A549 (cell line): ENCODE measurements around the gene MME. TPM values are rescaled to one million over a fixed set of nuclear protein-coding genes. Genes with fewer than 3 reads are reported as not detected.

Source experiments
- ATAC-seq, 2 experiments: fragments of 200-7000 bp in 1 of 2; fragments of >200 bp in 1 of 2; cut with Nextera tagmentation in 1 of 2; cut with Tn5 transposase in 1 of 2; 3 replicates each; pipeline versions ENCODE4 v1.8.0 to v1.9.1; 2018 to 2020; ENCODE audit warnings: mild to moderate bottlenecking in 1 of 2, moderate library complexity in 1 of 2
- CTCF ChIA-PET: fragments of 300-600 bp; sonication (Branson Sonifier 250); formaldehyde crosslinking; extraction: SDS; loops from one replicate; lab custom pipeline; 2021; ENCODE audit warnings: antibody characterized with exemption, inconsistent platforms; lab: Yijun Ruan, JAX
- POLR2A ChIA-PET: fragments of 350-600 bp; formaldehyde crosslinking; extraction: SDS; loops from one replicate; lab custom pipeline; 2021; ENCODE audit warnings: antibody characterized with exemption, inconsistent platforms; lab: Yijun Ruan, JAX
- DNase-seq, 2 experiments: peaks; one replicate each; pipeline versions ENCODE4 v3.0.0 to v3.0.0-alpha.2; 2011 to 2016; ENCODE audit warnings: low read depth in 1 of 2, low spot score in 1 of 2
- FAIRE-seq: peaks from 2 replicates; lab custom pipeline; 2011; peaks lifted over from hg19 to GRCh38; lab: Jason Lieb, UNC
- H3K27ac ChIP-seq, 2 experiments: fragments of >200 bp; sonication (Bioruptor Twin); formaldehyde crosslinking; 3 replicates each; pipeline ENCODE4 v1.5.1; 2016 to 2017
- H3K4me1 ChIP-seq: fragments of >200 bp; sonication (Bioruptor Twin); formaldehyde crosslinking; 3 replicates; pipeline ENCODE4 v1.6.1; 2016
- H3K4me2 ChIP-seq: fragments of >200 bp; sonication (Bioruptor Twin); formaldehyde crosslinking; 3 replicates; pipeline ENCODE4 v1.6.1; 2016
- H3K4me3 ChIP-seq: fragments of >200 bp; sonication (Bioruptor Twin); formaldehyde crosslinking; 3 replicates; pipeline ENCODE4 v1.5.1; 2016
- H3K9me3 ChIP-seq: fragments of >200 bp; sonication (Bioruptor Twin); formaldehyde crosslinking; 3 replicates; pipeline ENCODE4 v1.6.1; 2016
- EHF ChIP-seq: fragments of 250-450 bp; sonication (Bioruptor Pico); IDR thresholded peaks from 2 replicates; pipeline ENCODE4 v1.5.0; 2020; ENCODE audit warnings: mild to moderate bottlenecking
- EHMT2 ChIP-seq: fragments of 200-600 bp; sonication (generic); IDR thresholded peaks from 2 replicates; pipeline ENCODE4 v1.6.1; 2016; ENCODE audit warnings: antibody characterized with exemption, low read depth, mild to moderate bottlenecking, moderate library complexity
- ESRRA ChIP-seq: fragments of 150-350 bp; IDR thresholded peaks from 2 replicates; pipeline ENCODE4 v1.6.1; 2014; ENCODE audit warnings: mild to moderate bottlenecking, low read length, borderline replicate concordance
- FOSL2 ChIP-seq, 2 experiments: fragments of 450-650 bp in 1 of 2; fragments of >200 bp in 1 of 2; sonication (Bioruptor Twin) in 1 of 2; formaldehyde crosslinking; IDR thresholded peaks; 2 replicates each; pipeline versions ENCODE4 v1.5.0 to v1.6.1; 2016 to 2020; ENCODE audit warnings: mild to moderate bottlenecking in 1 of 2, moderate library complexity in 1 of 2
- JUN ChIP-seq, 2 experiments: fragments of >200 bp; sonication (Bioruptor Twin); formaldehyde crosslinking; IDR thresholded peaks; 2 replicates in 1 of 2; 3 replicates in 1 of 2; pipeline ENCODE4 v1.6.1; 2016 to 2017
- JUNB ChIP-seq: fragments of >200 bp; sonication (Bioruptor Twin); formaldehyde crosslinking; IDR thresholded peaks from 2 replicates; pipeline ENCODE4 v1.6.1; 2016
- KDM5A ChIP-seq: fragments of 200-600 bp; sonication (generic); IDR thresholded peaks from 2 replicates; pipeline ENCODE4 v1.6.1; 2016; ENCODE audit warnings: antibody characterized with exemption, mild to moderate bottlenecking
- MYC ChIP-seq: IDR thresholded peaks from 2 replicates; pipeline ENCODE4 v1.6.1; 2012; ENCODE audit warnings: mild to moderate bottlenecking, inconsistent platforms, low read length, improper control_type of control experiment, borderline replicate concordance
- NR3C1 ChIP-seq: fragments of >200 bp; sonication (Bioruptor Twin); formaldehyde crosslinking; IDR thresholded peaks from 3 replicates; pipeline ENCODE4 v1.6.1; 2017
- PHF8 ChIP-seq: fragments of 200-600 bp; sonication (generic); IDR thresholded peaks from 2 replicates; pipeline ENCODE4 v1.6.1; 2016; ENCODE audit warnings: low read depth, mild to moderate bottlenecking, antibody characterized with exemption, moderate library complexity, borderline replicate concordance
- RAD21 ChIP-seq, 2 experiments: fragments of >200 bp in 1 of 2; sonication (Bioruptor Twin) in 1 of 2; formaldehyde crosslinking in 1 of 2; IDR thresholded peaks in 1 of 2; conservative IDR thresholded peaks in 1 of 2; 2 replicates in 1 of 2; 3 replicates in 1 of 2; pipeline ENCODE4 v1.6.1; 2012 to 2018; ENCODE audit warnings: inconsistent platforms in 1 of 2
- RCOR1 ChIP-seq: fragments of 150-350 bp; IDR thresholded peaks from 2 replicates; pipeline ENCODE4 v1.6.1; 2014; ENCODE audit warnings: antibody characterized with exemption, low read length, low read depth
- RFX5 ChIP-seq: fragments of 450-650 bp; IDR thresholded peaks from 2 replicates; pipeline ENCODE4 v1.7.1; 2014; ENCODE audit warnings: antibody characterized with exemption, mild to moderate bottlenecking, moderate library complexity
- ZNF302 ChIP-seq: fragments of 250-450 bp; sonication (Bioruptor Pico); IDR thresholded peaks from 2 replicates; pipeline ENCODE4 v1.9.0; 2021; ENCODE audit warnings: inconsistent platforms, mild to moderate bottlenecking, moderate library complexity
- WGBS: methylation state at CpG from one replicate; pipeline ENCODE4 v1.1.6; 2017; ENCODE audit errors: missing lambda C conversion rate; 5-methylcytosine and 5-hydroxymethylcytosine counted together
- polyA plus RNA-seq, 4 experiments: library from polyadenylated mRNA; depleted of rRNA in 3 of 4; stranded (reverse); fragments of >200 nt; fragmentation: RNase III in 1 of 4; extraction: RNeasy Plus Mini Kit Qiagen cat#74134 plus additional on column Dnase treatment in 1 of 4; gene quantifications; 2 replicates in 3 of 4; 3 replicates in 1 of 4; pipeline ENCODE4 v1.2.3, GENCODE V29; 2011 to 2017
- TF ChIP-seq, protein P1 (sequence below): fragments of 150-350 bp; IDR thresholded peaks from 2 replicates; pipeline ENCODE4 v1.6.1; 2014; ENCODE audit warnings: low read depth, mild to moderate bottlenecking, low read length
- TF ChIP-seq, protein P2 (sequence below): IDR thresholded peaks from 2 replicates; pipeline ENCODE4 v1.6.1; 2012
- TF ChIP-seq, protein P3 (sequence below): fragments of 250-450 bp; sonication (Bioruptor Pico); IDR thresholded peaks from 2 replicates; pipeline ENCODE4 v1.5.0; 2020; ENCODE audit warnings: low read depth, mild to moderate bottlenecking, moderate library complexity
- TF ChIP-seq, protein P4 (sequence below): IDR thresholded peaks from 2 replicates; pipeline ENCODE4 v1.6.1; 2012
- TF ChIP-seq, protein P5 (sequence below): fragments of 200-600 bp; sonication (generic); IDR thresholded peaks from 2 replicates; pipeline ENCODE4 v1.6.1; 2016; ENCODE audit warnings: antibody characterized with exemption, mild to moderate bottlenecking, moderate library complexity

The MME gene
- polyA plus RNA-seq, 2 of the 4 experiments (the other 2 are of a cell fraction), result not detected

DNA sequence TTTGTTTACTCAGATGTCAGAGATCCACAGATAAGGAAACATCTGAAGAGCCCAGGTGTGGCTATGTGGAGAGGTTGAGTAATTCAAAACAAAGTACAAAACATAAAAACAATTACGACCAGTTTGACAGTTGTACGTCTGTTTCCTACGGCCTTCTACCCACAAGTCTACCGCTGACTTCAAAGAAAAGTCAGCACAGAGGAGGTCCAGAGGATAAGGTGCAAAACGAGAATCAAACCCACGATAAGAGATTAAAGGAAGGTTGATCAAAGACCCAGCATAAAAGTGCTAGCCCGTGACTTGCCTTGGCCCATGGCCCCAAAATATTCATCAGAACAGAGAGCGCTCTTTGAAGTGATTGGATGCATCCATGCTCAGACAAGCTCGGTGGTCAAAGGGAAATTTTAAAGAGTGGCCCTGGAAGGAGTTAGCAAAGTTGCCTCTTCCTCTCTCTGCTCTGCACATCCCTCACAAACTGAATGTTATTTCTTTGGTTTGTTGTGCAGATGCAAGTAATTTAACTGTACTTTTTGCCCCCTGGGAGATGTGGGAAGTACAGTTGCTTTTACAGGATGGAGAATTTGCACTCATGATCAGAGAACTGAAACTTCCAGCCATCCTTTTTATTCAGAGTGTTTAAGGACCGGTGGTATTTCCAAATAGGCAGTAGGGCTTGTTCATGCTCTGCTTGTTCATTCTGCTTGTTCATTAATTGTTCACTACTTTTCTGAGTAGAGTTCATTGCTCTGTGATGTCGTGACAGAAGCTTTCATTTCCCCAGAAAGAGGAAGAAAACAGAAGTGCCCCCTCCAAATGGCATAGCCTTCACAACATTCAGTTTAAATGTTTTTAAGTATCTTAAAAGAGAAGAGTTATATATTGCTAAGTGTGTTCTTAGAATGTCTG lies 31.1 kb downstream of the MME start:
- DNase-seq, result no peak
- 12% methylated on average over 11 of the region's 11 CpGs for WGBS
- no peak for ATAC-seq
- POLR2A ChIA-PET, result no interaction called here
- Histone ChIP-seq H3K27ac (no peak overlapping the region), H3K4me3 (no peak overlapping the region), H3K4me1 (no peaks in the 10 kb centered on the region), H3K4me2 (no peak overlapping the region), H3K9me3 (no peaks in the 10 kb centered on the region)
- CTCF ChIA-PET, result no interaction called here
- TF ChIP-seq, protein P1, sequence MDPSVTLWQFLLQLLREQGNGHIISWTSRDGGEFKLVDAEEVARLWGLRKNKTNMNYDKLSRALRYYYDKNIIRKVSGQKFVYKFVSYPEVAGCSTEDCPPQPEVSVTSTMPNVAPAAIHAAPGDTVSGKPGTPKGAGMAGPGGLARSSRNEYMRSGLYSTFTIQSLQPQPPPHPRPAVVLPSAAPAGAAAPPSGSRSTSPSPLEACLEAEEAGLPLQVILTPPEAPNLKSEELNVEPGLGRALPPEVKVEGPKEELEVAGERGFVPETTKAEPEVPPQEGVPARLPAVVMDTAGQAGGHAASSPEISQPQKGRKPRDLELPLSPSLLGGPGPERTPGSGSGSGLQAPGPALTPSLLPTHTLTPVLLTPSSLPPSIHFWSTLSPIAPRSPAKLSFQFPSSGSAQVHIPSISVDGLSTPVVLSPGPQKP, result no peak
- TF ChIP-seq ZNF302 (CRISPR knock-in tag) (no peak), RCOR1 (no peak), JUN (IDR thresholded peaks at IDR 0.05) (no peak), FOSL2 (IDR thresholded peaks at IDR 0.05) (no peak), FOSL2 (CRISPR knock-in tag; IDR thresholded peaks at IDR 0.05) (no peak), RAD21 (conservative IDR thresholded peaks at IDR 0.05 in 1 of 2, IDR thresholded peaks at IDR 0.05 in 1 of 2) (no peak), KDM5A (no peak), EHF (CRISPR knock-in tag) (no peak), MYC (no peak), NR3C1 (no peak), PHF8 (no peak), EHMT2 (no peak), RFX5 (no peak), JUNB (no peak), ESRRA (no peak)
- TF ChIP-seq, protein P2, sequence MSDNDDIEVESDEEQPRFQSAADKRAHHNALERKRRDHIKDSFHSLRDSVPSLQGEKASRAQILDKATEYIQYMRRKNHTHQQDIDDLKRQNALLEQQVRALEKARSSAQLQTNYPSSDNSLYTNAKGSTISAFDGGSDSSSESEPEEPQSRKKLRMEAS, result no peak
- TF ChIP-seq, protein P3, sequence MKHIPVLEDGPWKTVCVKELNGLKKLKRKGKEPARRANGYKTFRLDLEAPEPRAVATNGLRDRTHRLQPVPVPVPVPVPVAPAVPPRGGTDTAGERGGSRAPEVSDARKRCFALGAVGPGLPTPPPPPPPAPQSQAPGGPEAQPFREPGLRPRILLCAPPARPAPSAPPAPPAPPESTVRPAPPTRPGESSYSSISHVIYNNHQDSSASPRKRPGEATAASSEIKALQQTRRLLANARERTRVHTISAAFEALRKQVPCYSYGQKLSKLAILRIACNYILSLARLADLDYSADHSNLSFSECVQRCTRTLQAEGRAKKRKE (CRISPR knock-in tag), result no peak
- TF ChIP-seq, protein P4, sequence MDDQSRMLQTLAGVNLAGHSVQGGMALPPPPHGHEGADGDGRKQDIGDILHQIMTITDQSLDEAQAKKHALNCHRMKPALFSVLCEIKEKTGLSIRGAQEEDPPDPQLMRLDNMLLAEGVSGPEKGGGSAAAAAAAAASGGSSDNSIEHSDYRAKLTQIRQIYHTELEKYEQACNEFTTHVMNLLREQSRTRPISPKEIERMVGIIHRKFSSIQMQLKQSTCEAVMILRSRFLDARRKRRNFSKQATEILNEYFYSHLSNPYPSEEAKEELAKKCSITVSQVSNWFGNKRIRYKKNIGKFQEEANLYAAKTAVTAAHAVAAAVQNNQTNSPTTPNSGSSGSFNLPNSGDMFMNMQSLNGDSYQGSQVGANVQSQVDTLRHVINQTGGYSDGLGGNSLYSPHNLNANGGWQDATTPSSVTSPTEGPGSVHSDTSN, result no peak
- TF ChIP-seq, protein P5, sequence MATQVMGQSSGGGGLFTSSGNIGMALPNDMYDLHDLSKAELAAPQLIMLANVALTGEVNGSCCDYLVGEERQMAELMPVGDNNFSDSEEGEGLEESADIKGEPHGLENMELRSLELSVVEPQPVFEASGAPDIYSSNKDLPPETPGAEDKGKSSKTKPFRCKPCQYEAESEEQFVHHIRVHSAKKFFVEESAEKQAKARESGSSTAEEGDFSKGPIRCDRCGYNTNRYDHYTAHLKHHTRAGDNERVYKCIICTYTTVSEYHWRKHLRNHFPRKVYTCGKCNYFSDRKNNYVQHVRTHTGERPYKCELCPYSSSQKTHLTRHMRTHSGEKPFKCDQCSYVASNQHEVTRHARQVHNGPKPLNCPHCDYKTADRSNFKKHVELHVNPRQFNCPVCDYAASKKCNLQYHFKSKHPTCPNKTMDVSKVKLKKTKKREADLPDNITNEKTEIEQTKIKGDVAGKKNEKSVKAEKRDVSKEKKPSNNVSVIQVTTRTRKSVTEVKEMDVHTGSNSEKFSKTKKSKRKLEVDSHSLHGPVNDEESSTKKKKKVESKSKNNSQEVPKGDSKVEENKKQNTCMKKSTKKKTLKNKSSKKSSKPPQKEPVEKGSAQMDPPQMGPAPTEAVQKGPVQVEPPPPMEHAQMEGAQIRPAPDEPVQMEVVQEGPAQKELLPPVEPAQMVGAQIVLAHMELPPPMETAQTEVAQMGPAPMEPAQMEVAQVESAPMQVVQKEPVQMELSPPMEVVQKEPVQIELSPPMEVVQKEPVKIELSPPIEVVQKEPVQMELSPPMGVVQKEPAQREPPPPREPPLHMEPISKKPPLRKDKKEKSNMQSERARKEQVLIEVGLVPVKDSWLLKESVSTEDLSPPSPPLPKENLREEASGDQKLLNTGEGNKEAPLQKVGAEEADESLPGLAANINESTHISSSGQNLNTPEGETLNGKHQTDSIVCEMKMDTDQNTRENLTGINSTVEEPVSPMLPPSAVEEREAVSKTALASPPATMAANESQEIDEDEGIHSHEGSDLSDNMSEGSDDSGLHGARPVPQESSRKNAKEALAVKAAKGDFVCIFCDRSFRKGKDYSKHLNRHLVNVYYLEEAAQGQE, result no peak
- FAIRE-seq, result no peak
